ENCODE measurements around the gene TTC17.
"Not testable (repeated sequence)": the region's sequence is repeated elsewhere in the genome, so short reads cannot be mapped to it uniquely, and the experiment has no call there.

Gene TTC17

GRCh38 chr11:43392713-43393112, 34.0 kb downstream of the TTC17 start:
- no peak for DNase-seq (ENCODE audit: low spot score)

GRCh38 chr11:43393765-43394355, 35.1 kb downstream of the TTC17 start:
- no peak for DNase-seq (ENCODE audit: low spot score)

GRCh38 chr11:43396617-43397016, 37.9 kb downstream of the TTC17 start:
- DNase-seq (ENCODE audit: low spot score): no peak

GRCh38 chr11:43397251-43397650, 38.5 kb downstream of the TTC17 start:
- no peak for DNase-seq (ENCODE audit: low spot score)

GRCh38 chr11:43399983-43400630, 41.4 kb downstream of the TTC17 start:
- DNase-seq (ENCODE audit: low spot score): no peak

- DNase-seq (ENCODE audit: low spot score): no peak
These were observed 42.5 kb downstream of the TTC17 start for GRCh38 chr11:43401252-43401651.

GRCh38 chr11:43401811-43402210, 43.1 kb downstream of the TTC17 start:
- not testable (repeated sequence) for DNase-seq (ENCODE audit: low spot score)

- no peak for DNase-seq (ENCODE audit: low spot score)
These were observed 44.9 kb downstream of the TTC17 start for GRCh38 chr11:43403357-43404231.

GRCh38 chr11:43404406-43404805, 45.7 kb downstream of the TTC17 start:
- no peak for DNase-seq (ENCODE audit: low spot score)

- no peak for DNase-seq (ENCODE audit: low spot score)
These were observed 46.2 kb downstream of the TTC17 start for GRCh38 chr11:43404836-43405479.

GRCh38 chr11:43408277-43408676, 49.6 kb downstream of the TTC17 start:
- DNase-seq (ENCODE audit: low spot score): no peak

GRCh38 chr11:43410394-43410793, 51.7 kb downstream of the TTC17 start:
- no peak for DNase-seq (ENCODE audit: low spot score)

- no peak for DNase-seq (ENCODE audit: low spot score)
These were observed 59.5 kb downstream of the TTC17 start for GRCh38 chr11:43418197-43418596.

- peak; percentile 48 for DNase-seq (ENCODE audit: low spot score)
These were observed 60.7 kb downstream of the TTC17 start for GRCh38 chr11:43419460-43419859.

- no peak for DNase-seq (ENCODE audit: low spot score)
These were observed 69.3 kb downstream of the TTC17 start for GRCh38 chr11:43427971-43428370.

- DNase-seq (ENCODE audit: low spot score): not testable (repeated sequence)
These were observed 72.2 kb downstream of the TTC17 start for GRCh38 chr11:43430916-43431315.

GRCh38 chr11:43434893-43435292, 76.2 kb downstream of the TTC17 start:
- DNase-seq (ENCODE audit: low spot score): no peak

- DNase-seq (ENCODE audit: low spot score): no peak
These were observed 81.8 kb downstream of the TTC17 start for GRCh38 chr11:43440486-43440885.

- no peak for DNase-seq (ENCODE audit: low spot score)
These were observed 85.1 kb downstream of the TTC17 start for GRCh38 chr11:43443811-43444210.

- DNase-seq (ENCODE audit: low spot score): no peak
These were observed 88.4 kb downstream of the TTC17 start for GRCh38 chr11:43447151-43447550.

- no peak for DNase-seq (ENCODE audit: low spot score)
These were observed 99.8 kb downstream of the TTC17 start for GRCh38 chr11:43458486-43458885.

- DNase-seq (ENCODE audit: low spot score): no peak
These were observed 100.5 kb downstream of the TTC17 start for GRCh38 chr11:43459246-43459645.

GRCh38 chr11:43462359-43462758, 103.6 kb downstream of the TTC17 start:
- DNase-seq (ENCODE audit: low spot score): no peak
